T-helper 1 cell (primary cell): ENCODE data around the gene BATF3.
A peak's percentile ranks its signal among the peaks of the same experiment; 100 is the strongest.
"Not testable (repeated sequence)": the region's sequence is repeated elsewhere in the genome, so short reads cannot be mapped to it uniquely, and the experiment has no call there.

Source experiments
- DNase-seq, 5 donors: peaks; one replicate each; pipeline ENCODE4 v3.0.0-alpha.2; 2012 to 2020
- total RNA-seq, 4 donors: gene quantifications; one replicate each; lab custom pipeline; 2026; lab: John Stamatoyannopoulos, UW

The BATF3 gene
- total RNA-seq, result 0 to 0.61 (median 0.41) reads per million in 4 donors

- DNase-seq, result peak; percentile 17 to 53 (median 34)
Observed at GRCh38 chr1:212699625-212700222, at the start of gene BATF3. Gene BATF3, minus strand, starts transcription at chr1:212699840. Its CDS starts 78 bp downstream, at chr1:212699762.

- no peak for DNase-seq
Observed at GRCh38 chr1:212746546-212746945, 46.9 kb upstream of the BATF3 start.

GRCh38 chr1:212745303-212745702, 45.7 kb upstream of the BATF3 start:
- no peak for DNase-seq

- DNase-seq, result peak in 1 of 5 donors; percentile 32
Observed at GRCh38 chr1:212743901-212744475, 44.3 kb upstream of the BATF3 start.

GRCh38 chr1:212738330-212738729, 38.7 kb upstream of the BATF3 start:
- DNase-seq, result peak in 1 of 5 donors; percentile 59

GRCh38 chr1:212737559-212737958, 37.9 kb upstream of the BATF3 start:
- DNase-seq, result no peak

GRCh38 chr1:212733109-212733508, 33.5 kb upstream of the BATF3 start:
- no peak for DNase-seq

- DNase-seq, result no peak
Observed at GRCh38 chr1:212731630-212732029, 32.0 kb upstream of the BATF3 start.

GRCh38 chr1:212728606-212729005, 29.0 kb upstream of the BATF3 start:
- DNase-seq, result no peak

GRCh38 chr1:212727386-212728181, 27.9 kb upstream of the BATF3 start:
- DNase-seq, result no peak

- DNase-seq, result not testable (repeated sequence)
Observed at GRCh38 chr1:212724679-212725078, 25.0 kb upstream of the BATF3 start.

GRCh38 chr1:212722270-212722957, 22.8 kb upstream of the BATF3 start:
- DNase-seq, result peak in 1 of 5 donors; percentile 67

- DNase-seq, result peak in 1 of 5 donors; percentile 84
Observed at GRCh38 chr1:212721388-212722247, 22.0 kb upstream of the BATF3 start.

GRCh38 chr1:212719633-212720032, 20.0 kb upstream of the BATF3 start:
- DNase-seq, result no peak

GRCh38 chr1:212718499-212718898, 18.9 kb upstream of the BATF3 start:
- no peak for DNase-seq

- DNase-seq, result no peak
Observed at GRCh38 chr1:212716161-212716560, 16.5 kb upstream of the BATF3 start.

GRCh38 chr1:212713465-212714136, 14.0 kb upstream of the BATF3 start:
- no peak for DNase-seq

GRCh38 chr1:212712451-212713303, 13.0 kb upstream of the BATF3 start:
- peak in 1 of 5 donors; percentile 58 for DNase-seq

- DNase-seq, result not testable (repeated sequence)
Observed at GRCh38 chr1:212711974-212712373, 12.3 kb upstream of the BATF3 start.

- DNase-seq, result no peak
Observed at GRCh38 chr1:212710566-212710965, 10.9 kb upstream of the BATF3 start.
